Esophagus (tissue), 2 donors: Measurements from ENCODE around the gene SULT6B1. TPM values are rescaled to one million over a fixed set of nuclear protein-coding genes. Genes with fewer than 3 reads are reported as not detected.
"Not testable (repeated sequence)": the region's sequence is repeated elsewhere in the genome, so short reads cannot be mapped to it uniquely, and the experiment has no call there.

Source experiments
- H3K27ac ChIP-seq, 2 donors: one replicate each; pipeline ENCODE4 v1.5.1; 2013; ENCODE audit warnings: low read depth in 2 of 2, mild to moderate bottlenecking in 2 of 2, inconsistent platforms in 1 of 2, low read length in 1 of 2, moderate library complexity in 1 of 2
- H3K27me3 ChIP-seq, 2 donors: one replicate each; pipeline ENCODE4 v1.6.1; 2013; ENCODE audit warnings: low read length in 2 of 2, control low read depth in 1 of 2, mild to moderate bottlenecking in 1 of 2; ENCODE audit not compliant: insufficient read depth in 2 of 2, control insufficient read depth in 1 of 2
- H3K36me3 ChIP-seq, 2 donors: one replicate each; pipeline ENCODE4 v1.6.1; 2013; ENCODE audit warnings: low read length in 1 of 2; ENCODE audit not compliant: control insufficient read depth in 2 of 2, insufficient read depth in 2 of 2
- H3K4me1 ChIP-seq, 2 donors: one replicate each; pipeline ENCODE4 v1.6.1; 2013; ENCODE audit warnings: low read length in 1 of 2; ENCODE audit not compliant: control insufficient read depth in 2 of 2, insufficient read depth in 2 of 2
- H3K4me3 ChIP-seq, 2 donors: one replicate each; pipeline ENCODE4 v1.5.1; 2013; ENCODE audit warnings: low read length in 2 of 2, mild to moderate bottlenecking in 2 of 2, low read depth in 1 of 2, moderate library complexity in 1 of 2
- H3K9me3 ChIP-seq, 2 donors: one replicate each; pipeline ENCODE4 v1.6.1; 2013; ENCODE audit warnings: mild to moderate bottlenecking in 2 of 2, low read depth in 1 of 2, low read length in 1 of 2, moderate library complexity in 1 of 2; ENCODE audit not compliant: control insufficient read depth in 2 of 2, insufficient read depth in 1 of 2
- WGBS, 2 donors: extraction: QIAGEN DNeasy Blood & Tissue Kit; methylation state at CpG; one replicate each; pipeline ENCODE4 v1.1.7; 2013; 5-methylcytosine and 5-hydroxymethylcytosine counted together
- polyA plus RNA-seq, 2 donors: library from polyadenylated mRNA; stranded (reverse); fragments of 200-250 nt; gene quantifications; one replicate each; pipeline ENCODE4 v1.2.3, GENCODE V29; 2013
- donor health status: healthy with polysubstance abuse.
- donor health status: Bipolar disorder and iron deficiency.

The SULT6B1 gene
- polyA plus RNA-seq, 2 donors = not detected

DNA sequence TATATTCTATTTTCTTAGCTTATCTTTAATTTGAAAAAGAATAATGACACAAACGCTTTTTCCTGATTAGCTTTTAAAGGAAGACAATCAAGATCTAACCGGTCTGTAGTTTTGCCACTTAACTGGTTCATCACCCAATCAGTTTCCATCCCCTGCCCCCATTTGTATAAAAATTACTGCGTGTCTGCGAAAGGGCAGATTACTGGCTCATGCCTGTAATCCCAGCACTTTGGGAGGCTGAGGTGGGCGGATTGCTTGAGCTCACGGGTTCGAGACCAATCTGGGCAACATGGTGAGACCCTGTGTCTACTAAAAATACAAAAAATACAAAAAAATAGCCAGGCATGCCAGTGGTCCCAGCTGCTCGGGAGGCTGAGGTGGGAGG lies 10.2 kb upstream of the SULT6B1 start:
- H3K4me1 ChIP-seq = peaks cover 0 to 4% of the 10 kb centered on the region in 2 donors
- no peaks in the 10 kb centered on the region for H3K9me3 ChIP-seq
- no peak overlapping the region for H3K4me3 ChIP-seq
- H3K36me3 ChIP-seq = peaks cover 2 to 4% of the 10 kb centered on the region in 2 donors
- no peak overlapping the region for H3K27ac ChIP-seq
- 85 to 94% methylated on average over 8 of the region's 8 CpGs for WGBS, 2 donors
- no peaks in the 10 kb centered on the region for H3K27me3 ChIP-seq

GRCh38 chr2:37196320-37197195 lies 8.1 kb upstream of the SULT6B1 start, which contains the start of gene CEBPZOS:
Gene CEBPZOS, plus strand, starts transcription at chr2:37196496. Its CDS starts 3,209 bp downstream, at chr2:37199705.
- H3K9me3 ChIP-seq = no peaks in the 10 kb centered on the region
- H3K27ac ChIP-seq = peak within 1 kb of the TSS; percentile 90 to 95
- peaks cover 2% of the 10 kb centered on the region in 2 donors for H3K36me3 ChIP-seq
- peaks cover 0 to 4% of the 10 kb centered on the region in 2 donors for H3K4me1 ChIP-seq
- no peaks in the 10 kb centered on the region for H3K27me3 ChIP-seq
- peak within 1 kb of the TSS; percentile 81 to 94 for H3K4me3 ChIP-seq
- 0% methylated on average over 72 of the region's 72 CpGs for WGBS, 2 donors

- H3K36me3 ChIP-seq, H3K4me1 ChIP-seq, H3K27me3 ChIP-seq, H3K9me3 ChIP-seq: not testable (repeated sequence)
- peak overlapping the region; percentile 81 to 94 for H3K4me3 ChIP-seq
- peak overlapping the region; percentile 90 to 95 for H3K27ac ChIP-seq
- WGBS, 2 donors = 83% methylated on average over 20 of the region's 20 CpGs
These were observed 7.4 kb upstream of the SULT6B1 start for GRCh38 chr2:37195862-37196319.

GRCh38 chr2:37192551-37192950 lies 4.1 kb upstream of the SULT6B1 start:
- Histone ChIP-seq H3K9me3 (no peaks in the 10 kb centered on the region), H3K27ac (no peak overlapping the region), H3K36me3 (no peaks in the 10 kb centered on the region), H3K27me3 (no peaks in the 10 kb centered on the region), H3K4me1 (peaks cover 0 to 2% of the 10 kb centered on the region in 2 donors), H3K4me3 (no peak overlapping the region)
- WGBS, 2 donors = 81 to 88% methylated on average over 1 of the region's 1 CpG

GRCh38 chr2:37191747-37192146 lies 3.3 kb upstream of the SULT6B1 start:
- no peaks in the 10 kb centered on the region for H3K27me3 ChIP-seq
- H3K36me3 ChIP-seq = no peaks in the 10 kb centered on the region
- no peaks in the 10 kb centered on the region for H3K9me3 ChIP-seq
- H3K4me1 ChIP-seq = no peaks in the 10 kb centered on the region
- 81 to 86% methylated on average over 6 of the region's 6 CpGs for WGBS, 2 donors
- no peak overlapping the region for H3K27ac ChIP-seq
- no peak overlapping the region for H3K4me3 ChIP-seq

DNA sequence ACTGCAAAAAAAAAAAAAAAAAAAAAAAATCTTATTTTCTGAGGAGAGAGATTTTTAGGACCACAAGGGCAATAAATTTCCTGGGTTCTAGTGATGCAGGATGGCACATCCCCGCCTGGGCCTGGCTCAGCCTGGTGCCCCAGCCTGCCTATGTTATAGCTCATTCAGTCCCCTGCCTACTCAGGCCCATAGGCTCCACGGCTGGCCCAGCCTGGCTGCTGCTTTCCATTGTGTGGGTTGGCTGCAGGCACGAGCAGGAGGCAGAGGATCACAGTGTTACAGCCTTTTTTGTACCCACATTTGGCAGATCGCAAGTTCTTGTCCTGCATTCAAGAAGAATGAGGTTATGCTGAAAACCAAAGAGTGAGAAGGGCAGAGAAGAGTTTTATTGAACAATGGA lies 2.8 kb upstream of the SULT6B1 start:
- Histone ChIP-seq H3K36me3 (no peaks in the 10 kb centered on the region), H3K27me3 (no peaks in the 10 kb centered on the region), H3K4me1 (no peaks in the 10 kb centered on the region), H3K9me3 (no peaks in the 10 kb centered on the region), H3K4me3 (no peak overlapping the region), H3K27ac (no peak overlapping the region)
- 73 to 76% methylated on average over 4 of the region's 4 CpGs for WGBS, 2 donors

GRCh38 chr2:37190290-37190689 lies 1.8 kb upstream of the SULT6B1 start:
- no peak overlapping the region for H3K27ac ChIP-seq
- H3K27me3 ChIP-seq = no peaks in the 10 kb centered on the region
- 84% methylated on average over 4 of the region's 4 CpGs for WGBS, 2 donors
- H3K4me3 ChIP-seq = no peak overlapping the region
- H3K9me3 ChIP-seq = no peaks in the 10 kb centered on the region
- no peaks in the 10 kb centered on the region for H3K4me1 ChIP-seq
- H3K36me3 ChIP-seq = no peaks in the 10 kb centered on the region

GRCh38 chr2:37189452-37190153 lies 1.1 kb upstream of the SULT6B1 start:
- Histone ChIP-seq H3K27me3 (no peaks in the 10 kb centered on the region), H3K4me3 (no peak overlapping the region), H3K4me1 (no peaks in the 10 kb centered on the region), H3K36me3 (no peaks in the 10 kb centered on the region), H3K27ac (peak overlapping the region in 1 of 2 donors; percentile 63), H3K9me3 (no peaks in the 10 kb centered on the region)
- WGBS, 2 donors = 60 to 61% methylated on average over 6 of the region's 6 CpGs

GRCh38 chr2:37181726-37182684 lies 6.5 kb downstream of the SULT6B1 start:
- no peaks in the 10 kb centered on the region for H3K9me3 ChIP-seq
- H3K4me3 ChIP-seq = no peak overlapping the region
- no peaks in the 10 kb centered on the region for H3K27me3 ChIP-seq
- 75 to 80% methylated on average over 17 of the region's 17 CpGs for WGBS, 2 donors
- H3K4me1 ChIP-seq = no peaks in the 10 kb centered on the region
- H3K27ac ChIP-seq = no peak overlapping the region
- no peaks in the 10 kb centered on the region for H3K36me3 ChIP-seq
